Hematopoietic multipotent progenitor cell treated with erythropoietin and hydrocortisone succinate and interleukin-3 and kit ligand, for 17 days (in vitro differentiated cells): ENCODE results near the gene CYTH1.

Experiments used
- DNase-seq: peaks from one replicate; pipeline ENCODE4 v3.0.0-alpha.2; 2015; ENCODE audit warnings: low spot score

The CYTH1 gene

DNA sequence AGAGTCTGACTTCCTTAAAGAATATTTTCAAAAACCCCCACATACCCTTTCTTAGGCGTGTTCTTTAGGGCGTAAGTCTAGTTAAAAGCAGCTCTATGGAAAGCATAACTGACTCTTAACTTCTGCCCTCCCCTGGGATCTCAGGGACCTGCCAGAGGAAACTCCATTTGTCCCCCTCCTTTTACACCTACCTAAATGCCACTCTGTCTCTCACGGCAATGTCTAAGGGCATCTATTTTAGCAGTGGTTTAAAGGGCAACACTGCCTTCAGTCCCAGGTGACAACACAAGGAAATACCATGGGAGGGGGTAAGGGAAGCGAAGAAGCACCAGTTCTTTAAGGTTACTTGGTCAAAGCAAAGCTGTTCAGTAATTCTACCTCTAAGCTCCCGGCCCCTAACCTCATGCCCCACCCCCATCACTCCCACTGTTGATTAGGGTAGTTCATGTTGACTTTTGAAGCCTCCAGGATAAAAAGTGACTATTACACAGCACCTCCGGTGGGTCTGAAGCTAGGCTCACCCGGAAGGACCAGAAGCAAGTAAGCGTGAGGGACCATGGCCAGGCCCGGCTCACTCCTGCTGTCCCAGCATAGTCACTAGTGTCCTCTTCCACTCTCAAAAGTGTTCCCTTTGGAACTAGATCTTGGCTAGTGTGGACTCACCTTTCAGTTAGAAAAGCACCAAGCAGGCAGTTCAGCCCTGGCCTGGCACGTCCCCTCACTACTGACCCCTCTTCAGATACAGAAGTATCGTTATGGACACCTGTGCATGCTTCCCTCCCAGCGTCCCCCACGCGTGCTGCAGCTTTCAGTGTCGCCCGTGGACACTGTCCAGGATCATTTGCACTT, 47.1 kb downstream of the CYTH1 start:
- no peak for DNase-seq

DNA sequence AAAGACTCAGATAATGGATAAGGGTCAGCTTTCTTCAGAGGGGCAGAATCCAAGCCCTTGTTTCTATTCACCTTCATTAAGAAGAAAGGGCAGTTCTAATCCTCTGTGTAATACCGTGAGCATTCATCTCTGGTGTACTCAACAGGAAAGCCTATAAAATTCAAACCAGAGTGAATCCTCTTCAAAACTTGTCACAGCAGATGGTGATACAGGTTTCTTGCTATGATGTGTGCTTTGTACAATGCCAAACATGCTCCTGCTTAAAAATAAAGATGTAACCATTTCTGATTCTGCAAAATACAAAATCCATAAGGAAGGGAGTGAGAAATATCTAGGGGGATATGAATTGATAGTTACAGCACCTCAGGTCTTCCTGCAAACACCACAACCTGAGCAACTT, 49.7 kb downstream of the CYTH1 start:
- DNase-seq = no peak

DNA sequence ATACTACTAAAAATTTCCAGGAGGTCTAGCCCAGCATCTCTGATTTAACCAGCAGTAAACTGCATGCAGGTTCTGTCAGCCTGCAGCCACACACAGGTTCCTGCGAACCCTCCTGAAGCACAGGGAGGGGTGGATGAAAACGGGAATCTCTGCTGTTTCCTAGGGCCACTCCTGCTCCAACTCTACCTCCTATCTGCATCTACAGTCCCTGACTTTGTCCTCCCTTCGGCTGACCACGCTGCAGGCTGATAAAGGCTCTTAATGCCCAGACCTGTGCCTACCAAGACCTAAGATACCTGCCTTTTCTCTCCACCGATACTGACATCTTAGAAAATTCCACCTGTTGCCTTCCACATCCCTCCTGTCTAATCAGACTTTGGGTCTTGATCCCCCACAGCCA, 50.2 kb downstream of the CYTH1 start:
- DNase-seq = no peak

DNA sequence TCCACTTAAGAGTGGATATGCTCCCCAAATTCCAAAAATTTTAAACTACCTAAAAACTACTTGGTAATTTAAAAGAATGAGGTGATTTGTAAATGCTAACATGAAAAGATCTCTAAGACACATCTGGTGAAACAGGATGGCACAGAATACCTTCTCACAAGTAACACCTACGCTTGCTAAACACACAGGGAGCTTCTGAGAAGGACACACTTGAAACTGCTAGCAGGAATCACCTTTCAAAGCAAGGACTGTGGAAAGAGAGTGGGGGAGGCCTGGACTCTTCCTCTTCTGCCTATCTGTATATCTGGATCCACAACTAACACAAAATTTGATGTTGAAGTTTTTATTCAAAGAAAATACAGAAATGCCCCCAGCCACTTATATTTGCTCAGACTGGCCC, 52.4 kb downstream of the CYTH1 start:
- no peak for DNase-seq

DNA sequence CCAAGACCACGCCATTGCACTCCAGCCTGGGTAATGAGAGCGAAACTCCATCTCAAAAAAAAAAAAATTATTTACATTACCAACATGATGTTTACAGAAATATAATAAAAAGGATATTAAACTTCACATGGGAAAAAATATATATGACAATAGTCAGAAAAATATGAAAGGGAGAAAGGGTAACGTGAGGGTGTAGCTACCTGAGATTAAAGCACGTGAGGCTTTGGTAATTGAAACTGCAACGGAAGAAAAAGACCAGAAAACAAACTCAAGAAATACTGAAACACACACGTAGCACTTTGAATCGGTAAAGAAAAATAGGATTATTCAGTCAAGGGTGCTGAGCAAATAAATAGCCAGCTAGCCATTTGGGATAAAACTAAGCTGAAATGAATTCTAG, 53.6 kb downstream of the CYTH1 start:
- DNase-seq = no peak

DNA sequence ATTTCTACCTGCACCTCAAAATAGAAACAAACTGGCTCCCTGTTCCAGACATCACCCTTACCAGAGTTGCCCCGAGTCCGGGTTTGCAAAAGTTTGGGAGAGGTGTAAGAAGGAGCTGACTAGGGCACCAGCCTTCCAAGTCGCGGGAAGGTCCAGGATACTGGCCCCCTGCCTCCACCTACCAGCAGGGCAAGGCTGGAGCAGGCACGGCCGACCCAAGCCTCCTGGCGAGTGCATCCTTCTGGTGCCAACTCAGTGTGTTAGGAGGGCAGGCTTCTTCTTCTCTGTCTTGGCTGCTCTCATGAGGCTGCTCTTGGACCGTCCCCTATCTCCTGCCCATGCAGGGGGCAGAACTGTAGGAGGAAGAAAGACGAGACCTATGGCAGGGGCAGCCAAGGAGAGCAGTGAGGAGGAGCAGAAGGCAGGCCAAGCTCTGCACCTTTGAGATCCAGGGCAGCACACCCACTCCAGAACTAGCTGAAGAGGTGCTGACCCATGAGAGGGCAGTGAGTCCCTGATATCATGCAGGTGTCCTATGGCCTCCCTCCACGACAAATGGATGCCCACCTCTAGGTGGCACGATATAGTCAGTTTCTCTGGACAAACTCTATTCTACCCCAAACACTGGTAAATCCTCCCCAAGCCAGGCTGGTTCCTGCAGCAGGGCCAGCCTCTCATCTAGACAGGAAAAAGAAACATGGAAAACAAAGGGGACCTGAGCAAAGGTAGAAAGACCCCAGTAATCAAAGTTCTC, 54.4 kb downstream of the CYTH1 start:
- DNase-seq = no peak

DNA sequence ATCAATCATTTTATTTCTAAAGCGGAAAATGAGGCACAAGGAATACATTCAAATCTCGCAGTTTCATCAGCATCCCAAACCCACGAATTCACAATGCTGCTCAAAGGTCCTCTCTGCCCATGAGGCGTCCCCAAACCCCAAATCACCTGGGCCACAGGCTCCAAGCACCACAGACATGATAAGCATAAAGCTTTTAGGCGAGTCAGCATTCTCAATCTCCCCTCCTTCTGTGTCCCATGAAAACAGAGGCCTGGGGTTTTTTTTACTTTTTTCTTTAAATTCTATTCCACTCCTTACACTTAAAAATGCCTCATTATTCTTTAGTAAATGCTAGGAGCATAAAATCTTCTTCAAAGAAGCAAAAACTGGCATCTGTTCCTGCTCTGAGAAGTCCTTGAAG, 55.0 kb downstream of the CYTH1 start:
- no peak for DNase-seq

DNA sequence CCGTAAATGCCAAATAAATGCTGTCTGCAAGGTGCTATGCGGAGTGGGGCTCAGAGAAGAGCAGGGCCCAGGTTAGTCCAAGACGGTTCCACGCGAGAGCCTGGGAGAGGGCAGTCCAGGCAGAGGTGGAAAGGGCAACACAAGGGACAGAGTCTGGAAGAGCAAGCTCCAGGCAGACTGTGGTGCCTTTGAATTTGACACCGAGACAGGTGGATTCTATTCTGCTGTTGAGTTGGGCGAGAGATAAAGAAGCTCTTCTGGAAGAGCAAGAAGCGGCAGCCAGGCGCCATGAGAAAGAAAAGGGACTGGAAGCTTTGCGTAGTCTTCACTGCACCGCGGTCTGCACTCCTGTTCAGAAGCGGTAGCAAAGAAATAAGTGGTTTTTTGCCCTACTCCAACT, 55.6 kb downstream of the CYTH1 start:
- no peak for DNase-seq

DNA sequence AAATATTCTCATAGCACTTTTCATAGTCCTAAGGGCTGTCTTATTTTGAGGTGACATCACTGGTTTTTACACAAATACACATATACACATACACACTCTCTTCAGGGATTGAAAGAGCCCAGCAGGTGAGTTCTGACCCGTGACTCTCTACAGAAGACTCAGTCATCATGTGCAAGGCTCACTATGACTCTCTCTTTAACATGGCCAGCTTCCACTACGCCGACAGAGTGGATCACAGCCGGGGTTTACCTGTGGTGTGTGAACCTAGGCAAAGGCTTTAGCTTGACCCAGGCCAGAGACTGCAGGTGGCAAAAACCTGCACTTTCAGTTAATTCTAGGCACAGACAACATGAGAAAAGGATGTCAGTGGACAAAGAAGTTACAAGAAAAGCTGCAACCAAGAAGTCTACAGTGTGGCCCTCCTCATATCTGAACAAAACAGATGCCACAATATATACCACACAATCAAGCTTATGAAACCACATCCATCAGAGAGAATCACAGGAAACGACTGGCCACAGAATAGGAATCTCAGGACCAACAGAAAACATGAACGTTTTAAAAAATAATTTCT, 56.5 kb downstream of the CYTH1 start:
- no peak for DNase-seq

DNA sequence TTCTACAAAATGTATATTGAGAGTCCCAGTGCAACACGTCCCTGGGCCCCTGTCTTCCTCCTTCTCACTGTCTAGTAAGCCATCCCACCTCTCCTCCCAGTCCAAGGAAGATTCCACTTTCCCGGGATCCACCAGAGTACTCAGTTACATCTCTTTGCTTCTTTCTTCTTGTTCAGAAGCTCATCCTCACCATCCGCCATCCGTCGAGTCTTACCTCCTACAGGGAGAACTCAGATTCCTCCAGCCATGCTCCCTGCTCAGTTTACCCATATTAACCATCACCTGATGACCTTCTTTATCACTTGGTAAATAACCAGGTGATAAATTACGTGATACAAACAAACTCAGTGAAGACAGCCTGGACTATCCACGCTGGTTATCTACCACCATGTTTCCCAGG, 57.1 kb downstream of the CYTH1 start:
- DNase-seq = no peak

DNA sequence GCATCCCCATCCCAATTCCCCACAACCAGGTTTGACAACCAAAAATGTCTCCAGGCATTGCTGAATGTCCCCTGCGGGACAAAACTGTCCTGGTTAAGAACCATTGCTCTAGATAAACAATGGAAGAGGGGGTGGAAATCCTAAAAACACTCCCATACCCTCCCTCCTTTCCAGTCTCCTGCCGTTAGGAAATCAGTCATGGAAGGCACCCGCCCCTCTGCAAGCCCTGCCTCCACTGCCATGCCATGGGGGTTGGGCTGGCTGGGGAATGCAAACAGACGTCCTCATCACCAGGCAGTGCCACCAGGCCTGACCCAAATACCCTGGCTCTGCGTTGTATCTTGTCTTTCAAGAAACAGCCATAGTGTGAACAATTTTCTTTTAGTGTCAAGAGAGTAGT, 57.5 kb downstream of the CYTH1 start:
- no peak for DNase-seq

DNA sequence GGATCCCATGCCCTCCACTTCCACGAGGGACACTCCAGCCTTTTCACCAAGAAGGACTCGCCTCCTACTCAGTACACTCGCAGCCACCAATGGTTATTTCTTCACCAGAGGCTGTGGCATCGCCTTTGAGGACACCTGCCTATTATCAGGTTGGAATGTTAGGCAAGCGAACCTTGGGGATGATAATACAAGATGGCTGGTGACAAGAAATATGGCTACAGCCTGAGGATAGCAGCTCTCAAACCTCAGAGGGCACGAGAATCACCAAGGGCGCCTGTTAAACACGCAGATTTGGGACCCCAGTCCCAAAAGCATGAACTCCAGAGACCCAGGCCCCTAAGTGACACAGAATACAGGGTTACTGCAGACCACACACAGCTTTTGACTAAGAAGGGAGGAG, 58.1 kb downstream of the CYTH1 start:
- no peak for DNase-seq

DNA sequence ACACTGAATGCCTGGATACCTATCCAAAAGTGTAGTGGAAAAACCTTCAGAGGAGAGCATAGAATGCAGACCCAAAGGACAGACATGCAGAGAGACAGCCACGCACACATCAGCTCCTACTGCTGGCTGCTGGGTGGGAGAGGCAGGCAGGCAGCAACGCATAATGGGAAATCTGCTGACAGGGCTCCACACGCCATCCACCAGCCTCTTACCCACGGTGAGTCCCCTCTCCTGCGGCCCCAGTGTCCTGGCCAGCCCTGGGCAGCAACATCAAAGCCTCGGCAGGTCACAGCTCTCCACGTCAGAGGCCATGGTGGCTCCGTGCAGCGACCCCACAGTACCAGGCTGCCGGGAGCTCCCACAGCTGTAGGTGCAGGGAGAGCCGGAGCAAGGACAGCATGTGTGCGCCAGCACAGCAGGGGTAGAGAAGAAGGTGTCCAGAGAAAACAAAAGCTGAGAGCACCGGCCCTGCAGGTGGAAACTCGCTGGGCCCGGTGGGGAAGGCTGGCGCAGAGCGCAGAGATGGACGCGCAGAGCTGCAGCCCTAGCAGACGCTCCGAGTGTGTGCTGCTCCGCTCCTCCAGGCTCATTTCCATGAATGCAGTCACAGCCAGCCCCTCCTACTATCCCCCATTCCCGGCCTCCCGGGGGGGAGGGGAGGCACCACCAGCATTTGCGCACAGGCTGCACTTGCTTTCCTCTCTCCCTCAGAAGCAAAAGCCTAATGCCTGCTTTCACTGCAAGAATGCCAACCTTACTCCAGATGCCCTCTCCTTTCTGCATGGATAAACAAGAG, 58.9 kb downstream of the CYTH1 start:
- DNase-seq = no peak

DNA sequence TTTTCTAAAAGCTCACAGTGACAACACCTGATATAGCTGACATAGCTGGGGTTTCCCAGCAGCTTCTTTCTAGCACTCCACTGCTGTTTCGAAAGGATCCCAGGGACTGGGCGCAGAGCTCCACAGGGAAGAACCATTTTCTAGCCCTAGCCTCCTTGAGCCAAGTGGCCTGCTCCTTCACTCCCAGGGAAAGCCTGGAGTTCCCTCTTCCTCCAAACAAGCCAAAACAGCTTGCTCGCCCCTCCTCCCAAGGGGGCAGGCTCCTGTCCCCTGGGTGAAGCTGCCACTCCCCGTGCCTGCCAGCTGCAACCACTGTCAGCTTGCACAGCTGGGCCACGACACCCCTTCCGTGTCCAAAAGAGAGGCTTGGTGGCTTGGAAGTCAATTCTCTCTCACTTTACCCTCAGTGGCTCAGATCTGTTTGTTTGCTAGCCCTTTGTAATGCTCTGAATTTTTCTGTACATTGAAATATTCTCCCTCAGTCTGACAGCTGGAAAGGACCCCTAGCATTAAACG, 59.8 kb downstream of the CYTH1 start:
- DNase-seq = no peak

DNA sequence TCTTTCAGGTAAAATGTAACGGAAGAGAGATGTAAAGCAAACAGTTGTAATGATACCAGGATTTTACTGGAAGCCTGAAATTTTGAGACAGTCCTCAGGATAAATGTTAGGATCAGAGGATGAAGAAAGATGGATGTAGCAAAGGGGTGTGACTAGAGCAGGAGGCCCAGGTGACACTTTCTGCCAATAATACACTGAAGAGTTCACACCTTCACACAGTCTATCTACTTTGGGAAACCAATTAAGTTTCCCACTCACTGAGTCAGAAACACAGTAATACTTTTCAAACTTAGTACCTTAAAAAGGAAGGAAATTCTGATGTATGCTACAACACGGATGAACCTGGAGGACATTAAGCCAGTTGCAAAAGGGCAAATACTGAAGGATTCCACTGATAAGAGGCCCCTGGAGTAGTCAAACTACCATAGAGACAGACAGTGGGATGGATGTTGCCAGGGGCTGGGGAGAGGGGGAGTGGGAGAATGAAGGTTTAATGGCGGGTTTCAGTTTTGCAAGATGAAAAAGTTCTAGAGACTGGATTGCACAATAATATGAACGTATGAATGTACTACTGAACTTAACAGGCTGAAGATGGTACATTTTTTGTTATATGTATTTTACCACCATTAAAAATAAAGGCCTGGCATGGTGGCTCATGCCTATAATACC, 62.3 kb downstream of the CYTH1 start:
- no peak for DNase-seq

DNA sequence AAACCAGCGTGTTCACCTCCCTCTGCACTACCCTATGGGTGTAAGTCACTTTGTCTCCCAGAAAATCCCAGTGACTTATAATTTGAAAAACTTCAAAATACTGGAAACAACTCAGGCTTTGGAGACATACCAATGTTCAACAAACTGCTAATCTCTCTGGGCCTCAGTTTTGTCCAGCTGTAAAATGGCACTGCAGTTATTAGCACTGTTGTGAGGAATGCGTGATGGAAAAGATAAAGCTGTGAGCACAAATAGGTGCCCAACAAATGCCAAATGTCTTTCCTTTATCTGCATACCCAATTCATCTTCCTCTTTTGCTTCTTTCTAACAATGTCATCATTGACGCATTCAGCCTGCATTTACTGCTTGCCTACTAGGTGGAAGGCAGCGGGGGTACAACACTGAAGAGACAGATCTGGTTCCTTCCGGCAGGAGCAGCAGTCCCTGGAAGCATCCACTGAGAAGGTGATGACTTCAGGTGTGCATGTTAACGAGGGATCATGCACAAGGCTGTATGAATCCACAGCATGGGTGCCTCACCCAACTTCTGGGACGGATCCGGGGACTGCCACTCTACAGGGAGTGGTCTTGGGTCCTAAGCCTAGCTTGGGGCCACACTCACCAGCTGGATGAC, 63.4 kb downstream of the CYTH1 start:
- no peak for DNase-seq

DNA sequence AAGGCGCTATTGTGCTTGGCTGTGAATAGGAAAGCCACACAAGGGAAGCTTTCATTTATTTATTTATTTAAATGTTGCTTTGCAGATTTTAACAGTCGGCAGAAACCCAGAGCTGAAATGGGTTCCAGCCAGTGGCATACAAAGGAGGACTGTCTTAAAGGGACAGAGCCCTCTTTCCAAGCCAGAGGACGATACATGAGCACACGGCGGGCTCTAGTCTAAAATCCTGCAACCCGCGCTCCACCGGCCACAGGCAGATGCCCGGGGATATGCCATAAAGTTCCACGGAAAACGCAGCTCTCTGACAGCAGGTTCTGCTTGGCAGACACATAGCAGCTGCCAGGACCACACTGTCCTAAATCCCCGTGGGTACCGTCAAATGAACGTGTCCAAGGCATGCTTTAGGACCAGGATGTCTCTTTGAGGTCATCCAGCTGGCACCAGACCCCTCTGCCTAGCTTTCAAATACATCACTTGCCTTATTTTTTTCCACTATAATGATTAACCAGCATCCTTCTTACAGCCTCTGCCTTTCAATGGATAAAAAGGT, 64.6 kb downstream of the CYTH1 start:
- no peak for DNase-seq

DNA sequence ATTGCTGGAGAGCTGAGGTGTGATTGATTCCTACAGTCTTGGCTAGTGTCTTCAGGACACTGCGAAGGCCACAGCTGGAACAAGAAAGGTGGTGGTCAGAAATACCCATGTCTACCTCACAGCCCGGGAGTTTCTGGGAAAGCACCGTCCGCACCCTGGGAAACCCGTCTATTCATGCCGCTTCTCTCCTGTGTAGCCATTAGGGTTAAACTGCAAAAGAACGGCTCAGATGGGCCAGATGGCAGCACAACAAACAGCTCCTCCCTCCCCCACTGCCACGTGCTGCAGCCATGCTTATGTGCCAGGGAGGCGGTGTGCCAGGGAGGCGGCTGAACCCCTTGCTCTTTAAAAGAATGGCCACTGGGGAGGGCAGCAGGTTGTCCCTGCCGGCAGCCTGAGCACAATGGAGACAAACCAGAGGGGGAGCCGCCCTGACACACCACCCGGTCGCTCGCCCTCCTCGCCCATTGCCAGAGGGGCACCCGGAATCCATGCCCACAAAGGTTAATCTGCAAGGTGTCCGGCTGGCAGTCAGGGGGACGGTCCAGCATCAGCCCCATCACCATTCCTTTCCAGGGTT, 65.2 kb downstream of the CYTH1 start:
- DNase-seq = no peak

DNA sequence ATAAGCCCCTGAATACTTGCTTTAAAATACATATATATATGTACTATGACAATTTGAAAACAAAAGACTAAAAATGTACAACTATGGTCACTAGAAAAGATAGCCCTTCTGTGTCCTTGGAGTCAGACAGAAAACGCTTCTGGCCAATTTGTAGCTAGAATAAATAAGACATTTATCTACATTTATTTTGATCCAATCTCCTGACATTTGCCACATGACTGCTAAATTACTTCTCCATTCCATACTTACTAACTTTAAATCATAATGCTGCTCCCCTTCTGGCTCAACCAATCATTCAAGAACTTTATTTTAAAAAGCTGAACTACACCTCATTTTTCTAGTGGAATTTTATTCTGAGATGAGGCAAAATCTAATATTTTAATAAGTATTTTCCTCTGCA, 65.8 kb downstream of the CYTH1 start:
- no peak for DNase-seq

DNA sequence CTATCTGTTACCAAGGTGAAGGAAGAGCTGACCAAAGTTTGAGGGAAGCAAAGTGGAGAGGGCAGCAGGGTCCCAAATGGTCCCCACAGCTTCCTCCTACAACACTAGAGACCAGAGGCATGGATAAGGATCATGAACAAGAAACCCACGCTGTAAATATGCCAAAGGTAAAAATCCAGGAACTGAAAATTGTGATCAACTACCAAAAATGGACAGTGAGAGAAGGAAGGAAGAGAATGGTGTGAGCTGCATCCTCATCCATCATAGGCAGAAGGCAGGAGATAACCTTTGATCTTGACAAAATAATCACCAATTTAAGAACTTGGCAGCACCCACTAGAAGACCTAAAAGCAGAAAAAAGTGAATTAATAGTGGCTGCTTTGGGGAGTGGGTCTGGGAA, 66.2 kb downstream of the CYTH1 start:
- no peak for DNase-seq
